GM08714 (cell line): ENCODE measurements around the gene MANEAL.

Experiments used
- H3K4me3 ChIP-seq: fragments of 200-500 bp; sonication (Bioruptor generic); 2 replicates; pipeline ENCODE4 v1.5.1; 2014; ENCODE audit warnings: mild to moderate bottlenecking, low read length, inconsistent platforms
- ZNF274 ChIP-seq: IDR thresholded peaks from 2 replicates; pipeline ENCODE4 v1.6.1; 2012; ENCODE audit warnings: mild to moderate bottlenecking, low read depth, low read length

Gene MANEAL, protein sequence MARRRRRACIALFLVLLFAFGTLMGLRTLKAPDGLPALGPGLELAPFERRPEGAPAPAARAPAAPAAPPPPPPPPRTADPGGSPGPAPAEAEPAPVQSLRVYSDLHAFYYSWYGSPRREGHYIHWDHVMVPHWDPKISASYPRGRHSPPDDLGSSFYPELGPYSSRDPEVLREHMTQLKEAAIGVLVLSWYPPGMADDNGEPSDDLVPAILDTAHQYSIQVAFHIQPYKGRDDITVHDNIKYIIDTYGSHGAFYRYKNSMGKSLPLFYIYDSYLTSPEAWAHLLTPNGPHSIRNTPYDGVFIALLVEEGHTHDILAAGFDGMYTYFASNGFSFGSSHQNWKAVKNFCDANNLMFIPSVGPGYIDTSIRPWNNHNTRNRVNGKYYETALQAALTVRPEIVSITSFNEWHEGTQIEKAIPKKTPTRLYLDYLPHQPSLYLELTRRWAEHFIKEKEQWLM

DNA sequence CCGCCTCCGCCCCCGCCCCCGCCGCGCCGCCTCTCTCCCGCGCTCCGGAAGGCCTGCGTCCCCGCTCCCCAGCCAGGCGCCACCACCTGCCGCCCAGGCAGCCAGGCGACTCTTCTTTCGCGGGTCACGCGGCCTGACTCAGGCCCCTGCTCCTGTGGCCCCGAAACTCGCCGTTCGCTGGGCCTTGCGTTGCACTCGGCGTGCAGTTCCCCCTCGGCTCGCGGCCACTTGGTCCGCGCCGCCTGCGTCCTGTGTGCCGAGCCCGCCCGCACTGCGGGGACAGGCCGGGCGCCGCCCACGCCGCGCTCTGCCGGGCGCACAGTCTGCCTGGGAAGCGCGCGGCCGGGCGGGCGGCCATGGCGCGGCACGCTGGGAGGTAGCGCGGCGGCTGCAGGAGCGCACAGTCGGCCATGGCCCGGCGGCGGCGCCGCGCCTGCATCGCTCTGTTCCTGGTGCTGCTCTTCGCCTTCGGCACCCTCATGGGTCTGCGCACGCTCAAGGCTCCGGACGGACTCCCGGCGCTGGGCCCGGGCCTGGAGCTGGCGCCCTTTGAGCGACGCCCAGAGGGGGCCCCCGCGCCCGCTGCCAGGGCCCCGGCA is at the start of gene MANEAL:
MANEAL (plus strand) TSS at position 75 of the 599 bp plus-strand sequence; CDS start at position 411, 336 bp downstream.
- H3K4me3 ChIP-seq = peak within 1 kb of the TSS; percentile 56; the same call in 1 of the 2 replicates
- no peak for TF ChIP-seq ZNF274

DNA sequence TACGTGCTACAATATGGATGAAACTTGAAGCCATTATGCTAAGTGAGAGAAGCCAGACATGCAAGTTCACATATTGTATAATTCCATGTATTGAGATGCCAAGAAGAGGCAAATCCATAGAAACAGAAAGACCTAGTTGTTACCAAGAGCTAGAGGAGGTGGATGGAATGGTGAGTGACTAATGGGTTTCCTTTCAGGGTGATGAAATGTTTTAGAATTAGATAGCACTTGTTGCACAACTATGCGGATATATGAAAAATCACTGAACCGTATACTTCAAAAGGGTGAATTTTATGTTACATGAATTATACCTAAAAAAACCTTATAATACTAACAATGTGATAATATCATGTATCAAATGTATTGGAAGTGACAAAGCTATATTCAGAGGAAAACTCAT is 46.8 kb upstream of the MANEAL start:
- no peak overlapping the region for H3K4me3 ChIP-seq
- no peak for TF ChIP-seq ZNF274

DNA sequence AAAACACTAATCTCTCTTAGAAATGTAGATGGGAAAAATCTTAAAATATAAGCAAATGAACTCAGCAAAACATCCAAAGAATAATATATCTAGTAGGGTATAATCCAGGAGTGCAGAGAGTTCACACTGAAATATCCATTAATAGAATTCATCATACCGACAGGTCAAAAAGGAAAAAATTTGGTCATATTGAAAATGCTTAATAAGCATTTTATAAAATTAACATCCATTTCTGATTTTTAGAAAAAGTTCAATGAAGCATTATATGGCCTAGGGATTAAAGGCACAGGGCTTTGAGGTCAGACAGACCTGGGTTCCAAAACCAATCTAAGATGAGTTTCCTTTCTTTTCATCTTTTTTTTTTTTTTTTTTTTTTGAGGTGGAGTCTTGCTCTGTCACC is 45.1 kb upstream of the MANEAL start:
- no peak overlapping the region for H3K4me3 ChIP-seq
- no peak for TF ChIP-seq ZNF274

DNA sequence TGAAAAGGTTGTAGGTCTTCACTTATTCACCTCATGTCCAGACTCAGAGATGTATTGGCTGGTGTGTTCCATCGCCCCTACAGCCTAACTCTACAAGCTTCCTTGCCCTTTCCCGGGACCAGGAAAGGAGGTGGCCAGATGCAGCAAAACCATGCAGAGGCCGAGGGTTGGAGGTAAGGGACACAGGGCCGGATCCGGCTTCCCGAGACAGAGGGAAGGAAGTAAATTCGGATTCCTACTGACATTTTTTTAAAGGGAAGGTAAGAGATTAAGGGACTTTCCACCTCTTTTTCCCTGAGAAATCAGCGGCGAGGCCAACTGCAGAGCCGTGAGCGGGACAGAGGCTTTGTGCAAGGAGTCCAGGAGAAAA is 41.4 kb upstream of the MANEAL start:
- no peak for TF ChIP-seq ZNF274
- H3K4me3 ChIP-seq = no peak overlapping the region

DNA sequence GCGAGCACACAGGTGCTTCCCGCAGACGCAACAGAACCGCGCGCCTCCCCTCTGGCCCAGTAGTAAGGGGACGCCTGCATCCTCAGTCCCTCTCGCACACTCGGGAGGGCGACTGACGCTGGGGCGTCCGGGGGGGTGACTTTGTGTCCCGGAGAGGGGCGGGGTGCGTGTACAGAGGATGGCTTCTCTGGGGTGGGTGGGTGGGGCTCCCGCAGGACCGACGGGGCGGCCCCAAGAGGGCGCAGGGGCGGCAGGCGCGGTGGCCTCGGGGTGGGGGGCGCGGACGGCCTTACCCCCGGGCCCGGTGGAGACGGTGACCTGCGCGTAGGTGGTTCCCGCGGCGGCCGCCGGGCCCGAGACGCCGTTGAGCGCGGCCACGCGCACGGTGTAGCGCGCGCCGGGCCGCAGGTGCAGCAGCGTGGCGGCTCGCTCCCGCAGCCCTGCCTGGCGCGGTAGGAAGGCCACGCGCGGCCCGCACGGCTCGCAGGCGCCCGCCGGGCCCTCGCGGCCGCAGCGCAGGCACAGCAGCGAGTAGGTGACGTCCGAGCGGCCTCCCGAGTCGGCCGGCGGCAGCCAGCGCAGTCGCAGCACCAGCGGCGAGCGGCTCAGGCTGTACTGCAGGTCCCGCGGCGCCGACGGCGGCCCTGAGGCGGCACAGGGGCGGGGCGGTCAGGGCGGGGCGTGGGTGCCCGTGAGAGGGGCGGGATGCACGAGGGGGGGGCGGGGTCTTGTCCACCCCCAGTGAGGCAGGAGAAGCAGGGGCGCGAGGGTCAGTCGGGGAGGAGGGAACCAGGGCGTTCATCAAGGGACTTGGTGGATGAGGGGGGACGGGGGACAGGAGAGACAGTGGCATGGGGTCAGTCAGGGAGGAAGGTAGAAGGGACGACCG is 40.8 kb upstream of the MANEAL start:
- H3K4me3 ChIP-seq = peak overlapping the region; percentile 44; the same call in 1 of the 2 replicates
- TF ChIP-seq ZNF274 = no peak

DNA sequence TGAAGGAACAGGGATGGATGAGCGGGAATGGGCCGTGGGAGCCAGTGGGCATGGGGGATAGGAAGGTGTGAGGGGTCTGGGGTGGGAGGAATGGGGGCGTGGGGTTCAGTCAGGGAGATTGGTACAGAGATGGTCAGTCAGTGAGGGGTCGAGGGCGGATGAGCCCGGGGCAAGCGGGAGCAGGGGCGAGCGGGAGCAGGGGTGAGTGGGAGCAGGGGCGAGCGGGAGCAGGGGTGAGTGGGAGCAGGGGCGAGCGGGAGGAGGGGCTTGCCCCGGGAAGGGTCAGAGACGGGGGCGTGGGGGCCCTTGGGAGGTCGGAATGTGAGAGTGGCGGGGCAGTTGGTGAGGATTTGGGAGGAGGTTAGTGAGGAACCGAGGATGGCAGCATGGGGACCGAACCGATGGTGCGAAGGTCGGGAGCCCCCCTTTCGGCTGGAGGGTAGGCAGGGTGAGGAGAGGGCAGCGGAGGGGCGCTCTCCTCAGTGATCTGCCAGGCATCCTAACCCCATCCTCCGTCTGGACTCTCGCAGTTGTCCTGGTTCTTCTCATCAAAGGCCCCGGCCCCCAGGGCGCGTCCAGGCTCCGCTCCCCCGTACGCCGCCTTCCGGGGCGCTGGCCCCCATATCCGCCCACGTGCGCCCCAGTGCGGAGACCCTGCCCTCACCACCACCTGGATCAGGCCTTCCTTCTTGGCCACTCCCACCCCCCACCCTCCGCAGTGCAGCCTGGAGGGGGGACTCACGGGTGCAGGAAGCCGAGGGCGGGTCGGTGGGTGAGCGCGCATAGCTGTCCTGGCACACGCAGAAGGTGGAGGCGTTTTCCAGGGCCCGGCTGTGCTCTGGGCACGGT is 40.0 kb upstream of the MANEAL start:
- no peak for TF ChIP-seq ZNF274
- H3K4me3 ChIP-seq = no peak overlapping the region

DNA sequence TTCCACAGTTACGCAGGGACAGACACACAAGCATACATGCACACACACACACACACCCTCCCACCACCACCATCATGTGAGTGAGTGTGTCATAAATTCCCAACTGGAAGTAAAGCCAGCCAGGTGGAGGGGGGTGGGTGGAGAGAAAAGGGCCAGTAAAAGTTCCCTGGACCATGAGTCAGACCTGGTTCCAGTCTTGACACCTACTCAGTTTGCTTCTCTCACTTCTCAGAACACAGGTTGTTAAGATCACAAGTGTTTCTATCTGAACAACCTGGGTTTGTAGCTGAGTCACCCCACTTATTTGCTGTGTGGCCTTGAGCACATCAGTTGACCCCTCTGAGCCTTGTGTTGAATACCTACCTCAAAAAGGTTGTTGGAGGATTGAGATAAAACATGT is 38.4 kb upstream of the MANEAL start:
- no peak overlapping the region for H3K4me3 ChIP-seq

DNA sequence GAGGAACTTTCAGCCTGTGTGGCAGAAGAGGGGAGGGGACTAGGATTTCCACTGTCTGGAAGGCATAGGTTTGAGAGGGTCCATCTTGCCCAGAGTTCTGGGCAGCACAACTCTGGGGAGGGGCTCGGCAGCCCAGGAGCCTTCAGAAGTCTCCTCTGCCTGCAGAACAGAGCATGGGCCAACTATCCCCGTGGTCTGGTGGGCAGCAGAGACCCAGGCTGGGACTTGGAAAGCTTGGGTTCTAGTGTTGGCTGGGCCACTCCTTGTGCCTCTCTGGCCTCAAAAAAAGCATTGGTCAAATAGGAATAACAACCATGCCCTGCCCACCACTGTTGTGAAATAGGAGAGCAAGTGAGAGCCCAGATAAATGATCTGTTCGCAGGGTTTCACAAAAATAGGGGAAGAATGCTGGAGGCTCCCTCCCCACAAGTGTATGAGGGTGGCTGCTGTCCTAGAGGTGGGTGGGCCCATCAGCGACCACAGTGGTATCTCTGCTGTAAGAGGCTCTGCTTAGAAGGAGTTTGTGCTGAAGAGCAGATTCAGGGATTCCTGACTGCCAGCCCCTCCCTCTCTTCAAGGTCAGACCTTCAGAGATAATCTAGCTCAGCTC is 37.6 kb upstream of the MANEAL start:
- H3K4me3 ChIP-seq = no peak overlapping the region
- TF ChIP-seq ZNF274 = no peak

More for the DNA sequence above, 38.4 kb upstream of the MANEAL start:
- TF ChIP-seq ZNF274 = no peak

DNA sequence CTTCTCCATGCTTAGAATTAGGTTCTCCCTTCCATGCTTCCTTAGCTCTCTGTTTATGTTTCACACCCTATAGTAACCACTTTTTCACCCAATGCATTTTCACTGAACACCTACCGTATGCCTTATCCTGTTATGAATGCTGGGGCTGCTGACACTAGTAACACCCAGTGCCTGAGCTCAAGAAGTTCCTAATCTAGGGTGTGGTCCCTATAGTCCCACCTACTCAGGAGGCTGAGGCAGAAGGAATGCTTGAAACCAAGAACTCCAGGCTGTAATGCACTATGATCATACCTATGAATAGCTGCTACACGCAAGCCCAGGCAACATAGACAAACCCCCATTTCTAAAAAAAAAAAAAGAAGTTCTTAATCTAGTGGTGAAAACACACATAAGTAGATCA is 34.2 kb upstream of the MANEAL start:
- no peak overlapping the region for H3K4me3 ChIP-seq
- TF ChIP-seq ZNF274 = no peak

DNA sequence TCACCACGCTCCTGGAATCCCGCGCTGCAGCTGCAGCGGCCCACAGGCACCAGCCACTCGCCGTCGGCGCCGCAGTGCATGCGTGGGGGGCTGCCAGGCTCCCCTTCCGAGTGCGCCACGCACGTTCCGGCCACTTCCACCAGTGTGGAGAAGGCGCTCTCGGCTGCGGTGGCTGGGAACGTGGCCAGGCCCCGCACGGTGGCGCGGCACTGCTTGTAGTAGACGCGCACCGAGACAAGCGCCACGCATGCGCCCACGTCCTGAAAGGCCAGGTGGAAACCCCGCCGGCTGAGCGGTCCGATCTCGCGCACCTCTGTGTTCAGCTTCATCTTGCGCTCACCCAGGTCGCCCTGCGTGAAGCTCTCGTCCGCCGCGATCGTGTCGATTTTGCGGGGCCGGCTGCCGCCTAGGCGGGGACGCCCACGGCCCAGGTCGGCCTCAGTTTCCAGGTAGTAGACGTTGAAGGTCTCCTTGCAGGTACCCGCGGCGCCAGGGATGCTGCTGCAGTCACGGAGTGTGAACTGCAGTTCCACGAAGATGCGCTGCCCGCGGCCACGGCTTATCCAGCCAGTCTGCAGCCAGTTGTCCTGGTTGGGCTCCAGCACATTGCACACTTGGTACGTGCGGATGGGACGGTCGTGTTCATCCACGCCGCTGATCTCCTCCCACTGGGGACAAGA is 32.1 kb upstream of the MANEAL start:
- no peak for TF ChIP-seq ZNF274
- no peak overlapping the region for H3K4me3 ChIP-seq

DNA sequence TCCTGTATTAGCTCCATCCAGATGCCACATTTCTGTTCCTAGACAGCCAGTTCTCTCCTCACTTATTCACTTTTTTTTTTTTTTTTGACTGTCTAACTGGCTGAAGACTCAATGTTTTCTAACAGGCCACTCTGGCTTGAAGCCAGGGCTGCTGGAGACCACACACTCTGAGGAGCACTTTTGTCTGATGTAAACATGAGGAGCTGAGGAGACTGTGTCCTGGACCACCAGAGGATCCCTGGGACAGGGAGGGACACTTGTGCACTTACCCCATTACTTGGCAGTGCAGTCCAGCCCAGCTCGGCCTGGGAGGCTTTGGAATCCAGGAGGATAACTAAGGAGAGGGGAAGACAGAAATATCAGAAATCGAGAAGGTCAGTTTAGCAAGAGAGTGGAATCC is 31.1 kb upstream of the MANEAL start:
- no peak overlapping the region for H3K4me3 ChIP-seq
- no peak for TF ChIP-seq ZNF274

DNA sequence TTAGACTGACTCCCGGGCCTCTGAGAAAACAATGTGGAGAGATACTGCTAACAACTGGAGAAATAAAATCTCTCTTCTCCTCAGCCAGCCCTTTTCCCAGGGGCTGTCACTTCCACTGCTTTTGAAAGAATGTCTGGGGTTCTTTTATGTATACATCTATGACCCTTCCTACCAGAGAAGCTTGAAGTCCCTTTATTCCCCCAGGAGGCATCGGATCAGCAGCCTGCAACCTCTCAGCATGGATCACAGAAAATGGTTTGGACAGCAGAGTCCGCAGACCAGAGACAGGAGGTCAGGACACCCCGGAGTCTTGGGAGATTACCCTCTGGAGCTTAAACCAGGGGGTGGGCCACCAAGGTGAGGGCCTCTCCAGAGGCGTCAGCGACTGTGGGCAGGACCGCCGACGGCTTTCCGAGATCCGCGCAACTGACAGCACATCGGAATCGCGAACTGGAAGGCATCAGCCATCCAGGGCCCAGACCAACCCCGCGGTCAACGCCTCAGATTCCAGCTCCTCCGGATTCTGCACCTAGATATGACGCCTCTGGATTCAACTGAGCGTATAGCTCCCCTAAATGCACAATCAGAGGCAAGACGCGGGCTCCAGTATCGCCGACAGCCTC is 29.7 kb upstream of the MANEAL start:
- no peak overlapping the region for H3K4me3 ChIP-seq
- TF ChIP-seq ZNF274 = no peak

DNA sequence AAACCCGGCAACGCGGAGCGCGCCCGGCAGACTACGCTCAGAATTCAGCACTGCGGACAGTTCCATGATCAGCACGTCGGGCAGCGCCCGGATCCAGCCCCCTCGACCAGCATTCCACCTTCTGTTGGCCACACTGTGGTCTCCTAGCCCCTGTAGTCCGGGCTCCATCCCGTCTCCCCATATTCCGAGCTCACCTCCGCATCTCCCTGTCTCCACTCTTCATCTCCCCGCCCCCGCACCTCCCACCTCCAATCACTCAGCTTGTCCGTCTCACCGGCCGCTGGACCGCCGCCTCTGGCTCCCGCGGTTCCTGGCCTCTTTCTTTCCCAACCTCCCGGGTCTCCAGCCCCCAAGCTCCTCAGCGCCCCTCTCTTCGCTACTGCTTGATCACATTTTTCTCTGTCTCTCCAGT is 29.2 kb upstream of the MANEAL start:
- TF ChIP-seq ZNF274 = no peak

More for the DNA sequence above, 29.2 kb upstream of the MANEAL start:
- no peak overlapping the region for H3K4me3 ChIP-seq
